Parathyroid adenoma (tissue), 2 donors: ENCODE results near the gene RBPJ.
"Not testable (repeated sequence)": the region's sequence is repeated elsewhere in the genome, so short reads cannot be mapped to it uniquely, and the experiment has no call there.

Source experiments
- H2AFZ ChIP-seq: fragments of 300-600 bp; sonication (generic); one replicate; pipeline ENCODE4 v1.7.0; 2017; ENCODE audit warnings: antibody characterized with exemption, mild to moderate bottlenecking
- H3K27ac ChIP-seq: fragments of 300-600 bp; sonication (generic); one replicate; pipeline ENCODE4 v1.7.0; 2017
- H3K27me3 ChIP-seq: fragments of 300-600 bp; sonication (generic); one replicate; pipeline ENCODE4 v1.7.0; 2017; ENCODE audit warnings: low read length; ENCODE audit not compliant: control insufficient read depth, insufficient read depth
- H3K36me3 ChIP-seq: fragments of 300-600 bp; sonication (generic); one replicate; pipeline ENCODE4 v1.7.0; 2017; ENCODE audit warnings: low read length; ENCODE audit not compliant: control insufficient read depth, insufficient read depth
- H3K4me1 ChIP-seq: fragments of 300-600 bp; sonication (generic); one replicate; pipeline ENCODE4 v1.7.0; 2017; ENCODE audit warnings: control low read depth
- H3K4me2 ChIP-seq: fragments of 300-600 bp; sonication (generic); one replicate; pipeline ENCODE4 v1.7.0; 2017; ENCODE audit warnings: low read length
- H3K4me3 ChIP-seq: fragments of 300-600 bp; sonication (generic); one replicate; pipeline ENCODE4 v1.7.0; 2017; ENCODE audit warnings: low read depth, low read length
- H3K79me2 ChIP-seq: fragments of 300-600 bp; sonication (generic); one replicate; pipeline ENCODE4 v1.7.0; 2017; ENCODE audit warnings: control low read depth
- H3K9ac ChIP-seq: fragments of 300-600 bp; sonication (generic); one replicate; pipeline ENCODE4 v1.7.0; 2017; ENCODE audit warnings: mild to moderate bottlenecking
- H3K9me3 ChIP-seq: fragments of 300-600 bp; sonication (generic); one replicate; pipeline ENCODE4 v1.7.0; 2017; ENCODE audit warnings: low read length; ENCODE audit not compliant: control insufficient read depth
- CTCF ChIP-seq: fragments of 300-600 bp; sonication (generic); IDR thresholded peaks from one replicate; pipeline ENCODE4 v1.7.0; 2017; ENCODE audit warnings: antibody characterized with exemption, mild to moderate bottlenecking
- donor health status: primary hyperparathyroidism.

RBPJ gene

GRCh38 chr4:26308568-26308967, 12.2 kb upstream of the RBPJ start:
- Histone ChIP-seq H3K4me2 (no peak overlapping the region), H2AFZ (no peak overlapping the region), H3K27ac (no peak overlapping the region), H3K9ac (no peak overlapping the region), H3K9me3 (no peaks in the 10 kb centered on the region), H3K27me3 (no peaks in the 10 kb centered on the region), H3K4me3 (no peak overlapping the region), H3K36me3 (no peaks in the 10 kb centered on the region), H3K4me1 (no peaks in the 10 kb centered on the region), H3K79me2 (no peaks in the 10 kb centered on the region)
- TF ChIP-seq CTCF, result no peak

- H3K4me2 ChIP-seq, result no peak overlapping the region
- H3K36me3 ChIP-seq, result no peaks in the 10 kb centered on the region
- no peak overlapping the region for H2AFZ ChIP-seq
- no peaks in the 10 kb centered on the region for H3K4me1 ChIP-seq
- no peak overlapping the region for H3K4me3 ChIP-seq
- H3K9me3 ChIP-seq, result no peaks in the 10 kb centered on the region
- no peak for TF ChIP-seq CTCF
- H3K27me3 ChIP-seq, result no peaks in the 10 kb centered on the region
- no peak overlapping the region for H3K27ac ChIP-seq
- no peaks in the 10 kb centered on the region for H3K79me2 ChIP-seq
- H3K9ac ChIP-seq, result no peak overlapping the region
These were observed 10.6 kb upstream of the RBPJ start for GRCh38 chr4:26310264-26310663.

- Histone ChIP-seq H3K27me3 (no peaks in the 10 kb centered on the region), H2AFZ (no peak overlapping the region), H3K27ac (no peak overlapping the region), H3K79me2 (no peaks in the 10 kb centered on the region), H3K9ac (no peak overlapping the region), H3K9me3 (no peaks in the 10 kb centered on the region), H3K4me3 (no peak overlapping the region), H3K4me2 (no peak overlapping the region), H3K4me1 (no peaks in the 10 kb centered on the region), H3K36me3 (no peaks in the 10 kb centered on the region)
- TF ChIP-seq CTCF, result no peak
These were observed 9.2 kb upstream of the RBPJ start for GRCh38 chr4:26311633-26312032.

GRCh38 chr4:26315316-26315932, 5.4 kb upstream of the RBPJ start:
- H3K4me2 ChIP-seq, H3K9ac ChIP-seq, H3K4me3 ChIP-seq, H3K9me3 ChIP-seq, H3K36me3 ChIP-seq, H3K79me2 ChIP-seq, H3K27me3 ChIP-seq, H2AFZ ChIP-seq, H3K27ac ChIP-seq, H3K4me1 ChIP-seq: not testable (repeated sequence)

GRCh38 chr4:26317766-26318165, 3.0 kb upstream of the RBPJ start:
- no peaks in the 10 kb centered on the region for H3K36me3 ChIP-seq
- H3K4me2 ChIP-seq, result no peak overlapping the region
- H2AFZ ChIP-seq, result no peak overlapping the region
- H3K9me3 ChIP-seq, result no peaks in the 10 kb centered on the region
- TF ChIP-seq CTCF, result no peak
- H3K9ac ChIP-seq, result no peak overlapping the region
- H3K27ac ChIP-seq, result no peak overlapping the region
- no peak overlapping the region for H3K4me3 ChIP-seq
- H3K79me2 ChIP-seq, result peaks cover 3% of the 10 kb centered on the region
- H3K4me1 ChIP-seq, result no peaks in the 10 kb centered on the region
- H3K27me3 ChIP-seq, result no peaks in the 10 kb centered on the region
